Type B pancreatic cell (in vitro differentiated cells): Measurements from ENCODE around the gene PTCSC3. TPM values are rescaled to one million over a fixed set of nuclear protein-coding genes. Genes with fewer than 3 reads are reported as not detected.

Experiments
- DNase-seq: peaks from one replicate; pipeline ENCODE4 v3.0.0; 2021; ENCODE audit warnings: mixed read lengths; ENCODE audit not compliant: unreplicated experiment; ENCODE audit errors: extremely low spot score
- H3K27ac Mint-ChIP-seq: 2 replicates; pipeline ENCODE4 v1.8.0; 2021; ENCODE audit warnings: mild to moderate bottlenecking, mixed read lengths
- H3K27me3 Mint-ChIP-seq: 2 replicates; pipeline ENCODE4 v1.8.0; 2021; ENCODE audit warnings: mixed read lengths
- H3K36me3 Mint-ChIP-seq: 2 replicates; pipeline ENCODE4 v1.8.0; 2021; ENCODE audit warnings: mixed read lengths
- H3K4me1 Mint-ChIP-seq: one replicate; pipeline ENCODE4 v1.8.0; 2021; ENCODE audit warnings: mixed read lengths; ENCODE audit not compliant: unreplicated experiment
- H3K4me3 Mint-ChIP-seq: 2 replicates; pipeline ENCODE4 v1.8.0; 2021; ENCODE audit warnings: mild to moderate bottlenecking, mixed read lengths
- H3K9me3 Mint-ChIP-seq: 2 replicates; pipeline ENCODE4 v1.8.0; 2021; ENCODE audit warnings: mixed read lengths
- CTCF ChIP-seq: fragments of 200-600 bp; sonication (generic); conservative IDR thresholded peaks from 2 replicates; pipeline ENCODE4 v1.5.0; 2021; ENCODE audit warnings: antibody characterized with exemption, mild to moderate bottlenecking
- total RNA-seq: library from RNA; stranded (reverse); gene quantifications from 2 replicates; pipeline ENCODE4 v1.2.1, GENCODE V29; 2021; ENCODE audit warnings: low replicate concordance

PTCSC3 gene
- total RNA-seq, 1 donor from 2014 or later: not detected

- Mint-ChIP-seq H3K4me1 (peaks cover 5% of the 10 kb centered on the region), H3K27ac (no peak overlapping the region), H3K9me3 (no peaks in the 10 kb centered on the region), H3K36me3 (no peaks in the 10 kb centered on the region), H3K27me3 (no peaks in the 10 kb centered on the region), H3K4me3 (no peak overlapping the region)
- DNase-seq: no peak
- no peak for TF ChIP-seq CTCF
Observed at GRCh38 chr14:36174767-36175424, 1.6 kb downstream of the PTCSC3 start.

- H3K27me3 Mint-ChIP-seq: no peaks in the 10 kb centered on the region
- no peak for DNase-seq
- no peak overlapping the region for H3K4me3 Mint-ChIP-seq
- no peaks in the 10 kb centered on the region for H3K9me3 Mint-ChIP-seq
- no peak for TF ChIP-seq CTCF
- H3K36me3 Mint-ChIP-seq: no peaks in the 10 kb centered on the region
- H3K4me1 Mint-ChIP-seq: peaks cover 5% of the 10 kb centered on the region
- H3K27ac Mint-ChIP-seq: no peak overlapping the region
Observed at GRCh38 chr14:36173161-36173560, 3.4 kb downstream of the PTCSC3 start.

GRCh38 chr14:36171607-36172006 is 4.9 kb downstream of the PTCSC3 start:
- Mint-ChIP-seq H3K36me3 (no peaks in the 10 kb centered on the region), H3K4me3 (no peak overlapping the region), H3K27me3 (no peaks in the 10 kb centered on the region), H3K27ac (no peak overlapping the region), H3K4me1 (peaks cover 5% of the 10 kb centered on the region), H3K9me3 (no peaks in the 10 kb centered on the region)
- no peak for DNase-seq
- no peak for TF ChIP-seq CTCF

GRCh38 chr14:36167431-36167830 is 9.1 kb downstream of the PTCSC3 start:
- Mint-ChIP-seq H3K27me3 (peaks cover 7% of the 10 kb centered on the region), H3K4me3 (no peak overlapping the region)

GRCh38 chr14:36163451-36163850 is 13.1 kb downstream of the PTCSC3 start:
- Mint-ChIP-seq H3K27me3 (peaks cover 13% of the 10 kb centered on the region), H3K36me3 (no peaks in the 10 kb centered on the region), H3K9me3 (peaks cover 5% of the 10 kb centered on the region), H3K27ac (no peak overlapping the region), H3K4me3 (no peak overlapping the region), H3K4me1 (no peaks in the 10 kb centered on the region)
- DNase-seq: no peak
- TF ChIP-seq CTCF: no peak

More at GRCh38 chr14:36167431-36167830, 9.1 kb downstream of the PTCSC3 start:
- H3K9me3 Mint-ChIP-seq: no peaks in the 10 kb centered on the region
- TF ChIP-seq CTCF: no peak
- H3K36me3 Mint-ChIP-seq: no peaks in the 10 kb centered on the region
- H3K4me1 Mint-ChIP-seq: no peaks in the 10 kb centered on the region
- no peak overlapping the region for H3K27ac Mint-ChIP-seq
- DNase-seq: no peak
